ENCODE results near the gene ATP5F1D. TPM values are rescaled to one million over a fixed set of nuclear protein-coding genes. Genes with fewer than 3 reads are reported as not detected.

The ATP5F1D gene
- total and polyA plus RNA-seq, 2 of the 13 experiments (the other 11 are each of a cell fraction or from before 2014, with no cell fraction given) = 39.4 to 78.7 TPM

DNA sequence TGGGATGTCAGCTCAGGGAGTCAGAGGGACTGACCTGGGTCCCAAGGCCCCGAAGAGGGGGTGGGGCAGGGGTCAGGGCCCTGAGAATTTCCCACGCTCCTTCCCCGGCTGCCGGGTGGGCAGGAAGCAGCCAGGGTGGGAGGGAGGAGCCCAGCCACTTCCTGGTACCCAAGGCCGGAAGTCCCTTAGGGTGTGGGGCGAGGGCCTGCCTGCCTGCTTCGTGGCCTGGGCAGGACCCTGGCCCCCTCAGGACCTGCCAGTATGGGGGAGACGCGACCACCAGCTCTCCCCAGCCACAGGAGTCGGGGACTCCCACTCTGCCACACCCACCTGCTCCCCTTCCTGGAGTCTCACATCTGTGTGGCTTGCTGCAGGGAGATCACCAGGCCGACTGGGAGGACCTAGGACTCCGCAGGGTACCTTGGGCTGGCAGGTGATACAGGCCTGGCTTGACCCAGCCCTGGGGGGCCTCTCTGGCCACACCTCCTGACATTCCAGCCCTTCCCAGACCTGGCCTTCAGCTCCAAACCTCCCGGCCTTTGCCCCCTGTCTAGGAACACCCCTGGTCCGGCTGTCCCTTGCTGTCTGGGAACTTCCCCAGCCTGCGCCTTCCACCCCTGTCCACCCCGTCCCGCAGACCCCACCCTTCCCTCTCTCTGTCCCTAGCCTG, 17.8 kb downstream of the ATP5F1D start (continued):
- TF ChIP-seq, protein P1, sequence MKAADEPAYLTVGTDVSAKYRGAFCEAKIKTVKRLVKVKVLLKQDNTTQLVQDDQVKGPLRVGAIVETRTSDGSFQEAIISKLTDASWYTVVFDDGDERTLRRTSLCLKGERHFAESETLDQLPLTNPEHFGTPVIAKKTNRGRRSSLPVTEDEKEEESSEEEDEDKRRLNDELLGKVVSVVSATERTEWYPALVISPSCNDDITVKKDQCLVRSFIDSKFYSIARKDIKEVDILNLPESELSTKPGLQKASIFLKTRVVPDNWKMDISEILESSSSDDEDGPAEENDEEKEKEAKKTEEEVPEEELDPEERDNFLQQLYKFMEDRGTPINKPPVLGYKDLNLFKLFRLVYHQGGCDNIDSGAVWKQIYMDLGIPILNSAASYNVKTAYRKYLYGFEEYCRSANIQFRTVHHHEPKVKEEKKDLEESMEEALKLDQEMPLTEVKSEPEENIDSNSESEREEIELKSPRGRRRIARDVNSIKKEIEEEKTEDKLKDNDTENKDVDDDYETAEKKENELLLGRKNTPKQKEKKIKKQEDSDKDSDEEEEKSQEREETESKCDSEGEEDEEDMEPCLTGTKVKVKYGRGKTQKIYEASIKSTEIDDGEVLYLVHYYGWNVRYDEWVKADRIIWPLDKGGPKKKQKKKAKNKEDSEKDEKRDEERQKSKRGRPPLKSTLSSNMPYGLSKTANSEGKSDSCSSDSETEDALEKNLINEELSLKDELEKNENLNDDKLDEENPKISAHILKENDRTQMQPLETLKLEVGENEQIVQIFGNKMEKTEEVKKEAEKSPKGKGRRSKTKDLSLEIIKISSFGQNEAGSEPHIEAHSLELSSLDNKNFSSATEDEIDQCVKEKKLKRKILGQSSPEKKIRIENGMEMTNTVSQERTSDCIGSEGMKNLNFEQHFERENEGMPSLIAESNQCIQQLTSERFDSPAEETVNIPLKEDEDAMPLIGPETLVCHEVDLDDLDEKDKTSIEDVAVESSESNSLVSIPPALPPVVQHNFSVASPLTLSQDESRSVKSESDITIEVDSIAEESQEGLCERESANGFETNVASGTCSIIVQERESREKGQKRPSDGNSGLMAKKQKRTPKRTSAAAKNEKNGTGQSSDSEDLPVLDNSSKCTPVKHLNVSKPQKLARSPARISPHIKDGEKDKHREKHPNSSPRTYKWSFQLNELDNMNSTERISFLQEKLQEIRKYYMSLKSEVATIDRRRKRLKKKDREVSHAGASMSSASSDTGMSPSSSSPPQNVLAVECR (CRISPR knock-in tag; IDR thresholded peaks at IDR 0.05; ENCODE audit: borderline replicate concordance) = peak; percentile 86; the same call in 1 of the 2 replicates
- TF ChIP-seq SP5 (CRISPR knock-in tag; IDR thresholded peaks at IDR 0.05; ENCODE audit: borderline replicate concordance, low read depth) = peak; percentile 90
- TF ChIP-seq, protein P2, sequence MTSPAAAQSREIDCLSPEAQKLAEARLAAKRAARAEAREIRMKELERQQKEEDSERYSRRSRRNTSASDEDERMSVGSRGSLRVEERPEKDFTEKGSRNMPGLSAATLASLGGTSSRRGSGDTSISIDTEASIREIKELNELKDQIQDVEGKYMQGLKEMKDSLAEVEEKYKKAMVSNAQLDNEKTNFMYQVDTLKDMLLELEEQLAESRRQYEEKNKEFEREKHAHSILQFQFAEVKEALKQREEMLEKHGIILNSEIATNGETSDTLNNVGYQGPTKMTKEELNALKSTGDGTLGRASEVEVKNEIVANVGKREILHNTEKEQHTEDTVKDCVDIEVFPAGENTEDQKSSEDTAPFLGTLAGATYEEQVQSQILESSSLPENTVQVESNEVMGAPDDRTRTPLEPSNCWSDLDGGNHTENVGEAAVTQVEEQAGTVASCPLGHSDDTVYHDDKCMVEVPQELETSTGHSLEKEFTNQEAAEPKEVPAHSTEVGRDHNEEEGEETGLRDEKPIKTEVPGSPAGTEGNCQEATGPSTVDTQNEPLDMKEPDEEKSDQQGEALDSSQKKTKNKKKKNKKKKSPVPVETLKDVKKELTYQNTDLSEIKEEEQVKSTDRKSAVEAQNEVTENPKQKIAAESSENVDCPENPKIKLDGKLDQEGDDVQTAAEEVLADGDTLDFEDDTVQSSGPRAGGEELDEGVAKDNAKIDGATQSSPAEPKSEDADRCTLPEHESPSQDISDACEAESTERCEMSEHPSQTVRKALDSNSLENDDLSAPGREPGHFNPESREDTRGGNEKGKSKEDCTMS (CRISPR knock-in tag; conservative IDR thresholded peaks at IDR 0.05) = no peak
- peak; percentile 96 for TF ChIP-seq BCL6 (CRISPR knock-in tag; IDR thresholded peaks at IDR 0.05)
- TF ChIP-seq CEBPB (IDR thresholded peaks at IDR 0.05; ENCODE audit: borderline replicate concordance, low read depth, low read length) = no peak
- no peak for TF ChIP-seq RELA (CRISPR knock-in tag; IDR thresholded peaks at IDR 0.05)
- TF ChIP-seq EZH2 (conservative IDR thresholded peaks at IDR 0.05; ENCODE audit: low read depth, low read length) = no peak
- TF ChIP-seq ZNF207 (IDR thresholded peaks at IDR 0.05; ENCODE audit: borderline replicate concordance) = no peak
- TF ChIP-seq ZNF234 (CRISPR knock-in tag; conservative IDR thresholded peaks at IDR 0.05) = 0 out of 2 replicates have a peak, but pooled peaks have one; percentile 22
- TF ChIP-seq ARNT2 (CRISPR knock-in tag; IDR thresholded peaks at IDR 0.05; ENCODE audit: low read depth) = peak; percentile 41; the same call in 1 of the 2 replicates
- TF ChIP-seq POLR2AphosphoS5 (IDR thresholded peaks at IDR 0.05; ENCODE audit: low read depth, low read length) = peak; percentile 93
- TF ChIP-seq SIN3B (IDR thresholded peaks at IDR 0.05; ENCODE audit: low read length) = no peak
- no peak for TF ChIP-seq SRF (IDR thresholded peaks at IDR 0.05; ENCODE audit: low read depth, low read length)
- TF ChIP-seq, protein P3, sequence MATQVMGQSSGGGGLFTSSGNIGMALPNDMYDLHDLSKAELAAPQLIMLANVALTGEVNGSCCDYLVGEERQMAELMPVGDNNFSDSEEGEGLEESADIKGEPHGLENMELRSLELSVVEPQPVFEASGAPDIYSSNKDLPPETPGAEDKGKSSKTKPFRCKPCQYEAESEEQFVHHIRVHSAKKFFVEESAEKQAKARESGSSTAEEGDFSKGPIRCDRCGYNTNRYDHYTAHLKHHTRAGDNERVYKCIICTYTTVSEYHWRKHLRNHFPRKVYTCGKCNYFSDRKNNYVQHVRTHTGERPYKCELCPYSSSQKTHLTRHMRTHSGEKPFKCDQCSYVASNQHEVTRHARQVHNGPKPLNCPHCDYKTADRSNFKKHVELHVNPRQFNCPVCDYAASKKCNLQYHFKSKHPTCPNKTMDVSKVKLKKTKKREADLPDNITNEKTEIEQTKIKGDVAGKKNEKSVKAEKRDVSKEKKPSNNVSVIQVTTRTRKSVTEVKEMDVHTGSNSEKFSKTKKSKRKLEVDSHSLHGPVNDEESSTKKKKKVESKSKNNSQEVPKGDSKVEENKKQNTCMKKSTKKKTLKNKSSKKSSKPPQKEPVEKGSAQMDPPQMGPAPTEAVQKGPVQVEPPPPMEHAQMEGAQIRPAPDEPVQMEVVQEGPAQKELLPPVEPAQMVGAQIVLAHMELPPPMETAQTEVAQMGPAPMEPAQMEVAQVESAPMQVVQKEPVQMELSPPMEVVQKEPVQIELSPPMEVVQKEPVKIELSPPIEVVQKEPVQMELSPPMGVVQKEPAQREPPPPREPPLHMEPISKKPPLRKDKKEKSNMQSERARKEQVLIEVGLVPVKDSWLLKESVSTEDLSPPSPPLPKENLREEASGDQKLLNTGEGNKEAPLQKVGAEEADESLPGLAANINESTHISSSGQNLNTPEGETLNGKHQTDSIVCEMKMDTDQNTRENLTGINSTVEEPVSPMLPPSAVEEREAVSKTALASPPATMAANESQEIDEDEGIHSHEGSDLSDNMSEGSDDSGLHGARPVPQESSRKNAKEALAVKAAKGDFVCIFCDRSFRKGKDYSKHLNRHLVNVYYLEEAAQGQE (IDR thresholded peaks at IDR 0.05; ENCODE audit: borderline replicate concordance in 1 of 2, low read depth in 1 of 2, low read length in 2 of 2) = peak in 1 of 2 experiments; percentile 48; a peak in 1 of 4 replicates
- TF ChIP-seq SP1 (IDR thresholded peaks at IDR 0.05) = no peak
- peak; percentile 49; the same call in 1 of the 2 replicates for TF ChIP-seq SP1 (CRISPR knock-in tag; IDR thresholded peaks at IDR 0.05)
- peak; percentile 90 for TF ChIP-seq ZEB1 (IDR thresholded peaks at IDR 0.05; ENCODE audit: insufficient replicate concordance, low read depth)
- TF ChIP-seq SPEN (CRISPR knock-in tag; IDR thresholded peaks at IDR 0.05; ENCODE audit: low read depth) = peak; percentile 99
- TF ChIP-seq KLF15 (CRISPR knock-in tag; IDR thresholded peaks at IDR 0.05; ENCODE audit: borderline replicate concordance) = no peak

Measured in HepG2 (cell line).